ENCODE data around the gene LLPH.

Gene LLPH

DNA sequence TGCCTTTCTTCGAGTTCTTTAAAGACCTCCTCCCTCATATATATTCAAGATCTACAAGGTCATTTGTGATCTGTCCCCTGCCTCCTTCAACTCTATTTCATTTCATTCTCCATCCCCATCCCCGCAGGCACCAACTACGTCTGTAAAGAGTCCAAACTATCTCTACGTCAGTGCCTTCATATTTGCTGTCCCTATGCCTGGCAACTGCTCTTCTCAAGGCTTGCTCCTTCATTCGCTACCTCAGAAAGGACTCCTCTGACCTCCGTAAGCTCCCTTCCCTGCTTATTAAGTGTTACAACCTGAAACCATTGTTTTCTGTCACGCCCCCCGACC, 650 bp downstream of the LLPH start:
- TF ChIP-seq, protein P1, sequence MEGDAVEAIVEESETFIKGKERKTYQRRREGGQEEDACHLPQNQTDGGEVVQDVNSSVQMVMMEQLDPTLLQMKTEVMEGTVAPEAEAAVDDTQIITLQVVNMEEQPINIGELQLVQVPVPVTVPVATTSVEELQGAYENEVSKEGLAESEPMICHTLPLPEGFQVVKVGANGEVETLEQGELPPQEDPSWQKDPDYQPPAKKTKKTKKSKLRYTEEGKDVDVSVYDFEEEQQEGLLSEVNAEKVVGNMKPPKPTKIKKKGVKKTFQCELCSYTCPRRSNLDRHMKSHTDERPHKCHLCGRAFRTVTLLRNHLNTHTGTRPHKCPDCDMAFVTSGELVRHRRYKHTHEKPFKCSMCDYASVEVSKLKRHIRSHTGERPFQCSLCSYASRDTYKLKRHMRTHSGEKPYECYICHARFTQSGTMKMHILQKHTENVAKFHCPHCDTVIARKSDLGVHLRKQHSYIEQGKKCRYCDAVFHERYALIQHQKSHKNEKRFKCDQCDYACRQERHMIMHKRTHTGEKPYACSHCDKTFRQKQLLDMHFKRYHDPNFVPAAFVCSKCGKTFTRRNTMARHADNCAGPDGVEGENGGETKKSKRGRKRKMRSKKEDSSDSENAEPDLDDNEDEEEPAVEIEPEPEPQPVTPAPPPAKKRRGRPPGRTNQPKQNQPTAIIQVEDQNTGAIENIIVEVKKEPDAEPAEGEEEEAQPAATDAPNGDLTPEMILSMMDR (conservative IDR thresholded peaks at IDR 0.05; ENCODE audit: low read length): no peak
- peak; percentile 21 for DNase-seq (ENCODE audit: low read depth)

DNA sequence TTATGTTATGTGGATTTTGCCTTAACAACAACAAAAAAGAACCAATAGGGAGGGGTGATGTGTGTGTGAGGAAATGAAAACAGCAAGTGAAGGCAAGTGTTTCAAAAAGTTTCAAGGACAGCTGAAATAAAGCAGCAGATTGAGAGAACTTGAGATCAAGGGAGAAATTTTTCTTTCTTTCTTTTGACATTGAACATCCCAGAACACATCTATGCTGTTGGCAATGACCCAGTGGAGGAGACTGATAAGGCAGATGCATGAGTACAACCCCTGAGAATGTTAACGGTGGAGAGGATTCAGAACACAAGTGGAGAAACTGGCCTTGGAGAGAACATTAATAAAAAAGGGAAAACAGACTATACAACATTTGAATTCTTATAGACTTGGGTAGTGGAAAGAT, 2.9 kb downstream of the LLPH start:
- no peak for DNase-seq (ENCODE audit: low read depth)
- TF ChIP-seq, protein P1 (conservative IDR thresholded peaks at IDR 0.05; ENCODE audit: low read length): no peak
- no peak overlapping the region for H3K4me3 ChIP-seq (ENCODE audit: low read length)

More for the DNA sequence above, 650 bp downstream of the LLPH start:
- peak overlapping the region; percentile 99 for H3K4me3 ChIP-seq (ENCODE audit: low read length)

DNA sequence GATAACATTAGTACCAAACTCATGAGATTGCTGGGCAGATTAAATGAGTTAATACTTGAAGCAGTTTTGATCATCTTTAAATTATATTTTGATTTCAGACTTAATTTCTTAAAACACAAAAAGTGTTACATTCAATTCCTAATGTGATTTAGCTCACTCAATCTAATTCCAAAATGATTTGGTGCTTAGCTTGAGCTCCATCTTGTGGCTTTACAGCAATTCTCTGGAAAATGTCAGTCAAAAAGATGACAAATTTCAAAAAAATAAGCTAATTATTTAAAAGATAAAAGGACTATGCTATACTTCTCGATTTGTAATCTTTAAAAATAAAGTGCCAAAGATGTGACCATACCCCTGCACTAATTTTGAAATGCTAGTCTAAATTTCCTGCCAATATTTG, 10.1 kb downstream of the LLPH start:
- TF ChIP-seq, protein P1 (conservative IDR thresholded peaks at IDR 0.05; ENCODE audit: low read length): peak; percentile 20; the same call in 1 of the 2 replicates

DNA sequence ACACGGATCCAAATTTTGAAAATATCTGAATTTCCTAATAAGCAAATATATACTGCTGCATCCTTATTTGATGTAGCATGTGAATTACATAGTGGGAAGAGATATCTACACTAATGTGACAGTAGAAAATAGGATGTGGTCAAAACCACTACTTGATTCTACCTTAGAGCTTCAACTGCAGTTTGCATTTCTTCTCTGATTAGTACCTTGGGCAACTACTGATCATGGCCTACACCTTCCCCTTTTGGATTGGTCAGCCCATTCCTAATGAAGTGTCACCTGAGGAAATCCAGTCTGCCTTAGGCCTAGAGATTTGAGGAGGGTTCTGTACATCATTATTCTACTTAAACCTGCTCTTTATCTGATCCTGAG, 10.7 kb downstream of the LLPH start:
- TF ChIP-seq, protein P1 (conservative IDR thresholded peaks at IDR 0.05; ENCODE audit: low read length): no peak
- no peak overlapping the region for H3K4me3 ChIP-seq (ENCODE audit: low read length)
- no peak for DNase-seq (ENCODE audit: low read depth)

More for the DNA sequence above, 10.1 kb downstream of the LLPH start:
- no peak for DNase-seq (ENCODE audit: low read depth)
- H3K4me3 ChIP-seq (ENCODE audit: low read length): no peak overlapping the region

DNA sequence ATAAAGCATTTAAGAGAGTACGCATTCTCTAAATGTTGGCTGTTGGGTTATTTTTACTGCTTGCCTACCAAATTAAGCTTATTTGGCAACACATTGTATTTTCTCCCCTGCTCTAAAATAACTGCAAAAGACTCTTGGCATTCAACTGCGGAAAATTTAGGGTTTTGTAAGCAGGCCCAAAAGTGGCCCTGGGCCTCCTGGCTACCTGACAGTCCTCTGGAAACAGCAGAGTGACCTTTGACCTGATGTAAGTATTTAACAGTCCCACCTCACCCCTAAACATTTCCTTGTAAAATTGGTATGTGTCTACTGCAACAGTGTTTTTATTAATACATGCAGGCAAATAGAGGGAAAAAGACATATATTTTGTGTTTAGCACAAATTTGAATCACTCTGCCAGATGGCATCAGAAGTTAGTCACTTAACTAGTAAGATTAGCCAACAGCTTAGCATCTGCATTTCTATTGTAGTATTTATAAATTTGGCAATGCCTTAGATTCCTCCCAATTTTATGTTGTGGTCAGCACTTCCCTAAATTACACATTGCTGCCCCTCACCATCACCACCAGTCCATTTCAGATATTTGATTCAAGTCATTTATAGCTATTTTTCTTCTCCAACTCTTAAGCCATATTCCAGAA, 11.2 kb downstream of the LLPH start:
- no peak overlapping the region for H3K4me3 ChIP-seq (ENCODE audit: low read length)
- TF ChIP-seq, protein P1 (conservative IDR thresholded peaks at IDR 0.05; ENCODE audit: low read length): no peak
- peak; percentile 71 for DNase-seq (ENCODE audit: low read depth)

DNA sequence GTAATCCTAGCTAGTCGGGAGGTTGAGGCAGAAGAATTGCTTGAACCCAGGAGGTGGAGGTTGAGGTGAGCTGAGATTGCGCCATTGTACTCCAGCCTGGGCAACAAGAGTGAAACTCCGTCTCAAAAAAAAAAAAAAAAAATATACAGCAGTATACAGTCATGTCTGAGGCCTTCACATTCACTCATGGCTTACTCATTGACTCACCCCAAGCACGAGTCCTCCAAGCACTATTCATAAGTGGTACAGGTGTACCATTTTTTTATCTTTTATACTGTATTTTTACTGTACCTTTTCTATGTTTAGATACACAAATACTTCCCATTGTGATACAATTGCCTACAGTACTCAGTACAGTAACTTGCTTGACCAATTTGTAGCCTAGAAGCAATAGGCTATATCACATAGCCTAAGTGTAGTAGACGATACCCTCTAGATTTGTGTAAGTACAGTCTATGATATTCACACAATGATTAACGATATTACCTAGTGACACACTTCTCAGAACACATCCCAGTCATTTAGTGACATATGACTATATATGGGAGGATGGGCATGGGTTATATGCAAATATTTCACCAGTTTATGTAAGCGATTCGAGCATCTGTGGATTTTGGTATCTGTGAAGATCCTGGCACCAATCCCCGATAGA, 12.2 kb downstream of the LLPH start:
- no peak overlapping the region for H3K4me3 ChIP-seq (ENCODE audit: low read length)
- DNase-seq (ENCODE audit: low read depth): no peak
- TF ChIP-seq, protein P1 (conservative IDR thresholded peaks at IDR 0.05; ENCODE audit: low read length): no peak

DNA sequence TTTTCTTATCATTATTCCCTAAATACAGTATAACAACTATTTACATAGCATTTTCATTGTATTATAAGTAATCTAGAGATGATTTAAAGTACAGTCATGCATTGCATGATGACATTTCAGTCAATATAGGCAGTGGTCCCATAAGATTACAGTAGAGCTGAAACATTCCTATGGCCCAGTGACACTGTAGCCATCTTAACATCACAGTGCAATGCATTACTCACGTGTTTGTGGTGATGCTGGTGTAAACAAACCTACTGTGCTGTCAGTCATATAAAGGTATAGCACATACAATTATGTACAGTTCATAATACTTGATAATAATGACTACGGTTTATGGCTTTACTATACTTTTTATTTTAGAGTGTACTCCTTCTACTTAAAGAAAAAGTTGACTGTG, 13.3 kb downstream of the LLPH start:
- no peak overlapping the region for H3K4me3 ChIP-seq (ENCODE audit: low read length)
- no peak for DNase-seq (ENCODE audit: low read depth)
- TF ChIP-seq, protein P1 (conservative IDR thresholded peaks at IDR 0.05; ENCODE audit: low read length): no peak

Measured in AG10803 (cell line).